Neural progenitor cell (in vitro differentiated cells): ENCODE data around the gene TMTC3. TPM values are rescaled to one million over a fixed set of nuclear protein-coding genes. Genes with fewer than 3 reads are reported as not detected.

Source experiments
- DNase-seq: peaks from one replicate; pipeline ENCODE4 v3.0.0-alpha.2; 2016; ENCODE audit warnings: low spot score
- H2AFZ ChIP-seq: fragments of 200-600 bp; sonication (generic); replicated peaks from 2 replicates; pipeline ENCODE4 v1.6.1; 2016; ENCODE audit warnings: antibody characterized with exemption
- H3F3A ChIP-seq: fragments of 200-600 bp; sonication (generic); 2 replicates; pipeline ENCODE4 v1.6.1; 2016; ENCODE audit warnings: antibody characterized with exemption, low read depth
- H3K27ac ChIP-seq: fragments of 200-600 bp; sonication (generic); 2 replicates; pipeline ENCODE4 v1.5.1; 2016; ENCODE audit warnings: mild to moderate bottlenecking
- H3K27me3 ChIP-seq: fragments of 200-600 bp; sonication (generic); 2 replicates; pipeline ENCODE4 v1.6.1; 2016; ENCODE audit warnings: mild to moderate bottlenecking, moderate library complexity
- H3K36me3 ChIP-seq: fragments of 200-600 bp; sonication (generic); 2 replicates; pipeline ENCODE4 v1.5.1; 2016
- H3K4me1 ChIP-seq: fragments of 200-600 bp; sonication (generic); 2 replicates; pipeline ENCODE4 v1.6.1; 2016; ENCODE audit warnings: mixed run types
- H3K4me2 ChIP-seq: fragments of 200-600 bp; sonication (generic); 2 replicates; pipeline ENCODE4 v1.6.1; 2016
- H3K4me3 ChIP-seq: fragments of 200-600 bp; sonication (generic); 2 replicates; pipeline ENCODE4 v1.5.1; 2016
- H3K79me2 ChIP-seq: fragments of 200-600 bp; sonication (generic); 2 replicates; pipeline ENCODE4 v1.6.1; 2016; ENCODE audit warnings: low read depth
- H3K9ac ChIP-seq: fragments of 200-600 bp; sonication (generic); 2 replicates; pipeline ENCODE4 v1.6.1; 2016
- H3K9me3 ChIP-seq: fragments of 200-600 bp; sonication (generic); 2 replicates; pipeline ENCODE4 v1.5.1; 2016; ENCODE audit warnings: low read depth
- H4K20me1 ChIP-seq: fragments of 200-600 bp; sonication (generic); 2 replicates; pipeline ENCODE4 v1.6.1; 2016; ENCODE audit warnings: low read depth
- H3K27ac Mint-ChIP-seq: 3 replicates; pipeline ENCODE4 v1.8.0; 2021; ENCODE audit warnings: mixed read lengths
- H3K27me3 Mint-ChIP-seq: 2 replicates; pipeline ENCODE4 v1.8.0; 2022; ENCODE audit warnings: low read depth, mild to moderate bottlenecking, inconsistent platforms, moderate library complexity, mixed read lengths; ENCODE audit not compliant: insufficient read depth
- H3K36me3 Mint-ChIP-seq: 3 replicates; pipeline ENCODE4 v1.8.0; 2021; ENCODE audit warnings: mixed read lengths
- H3K4me1 Mint-ChIP-seq: 3 replicates; pipeline ENCODE4 v1.8.0; 2021; ENCODE audit warnings: mixed read lengths
- H3K4me3 Mint-ChIP-seq: 3 replicates; pipeline ENCODE4 v1.8.0; 2021; ENCODE audit warnings: mild to moderate bottlenecking, moderate library complexity, mixed read lengths
- H3K9me3 Mint-ChIP-seq: 3 replicates; pipeline ENCODE4 v1.8.0; 2020; ENCODE audit warnings: mixed read lengths
- CTCF ChIP-seq: fragments of 200-600 bp; sonication (generic); IDR thresholded peaks from 2 replicates; pipeline ENCODE4 v1.5.1; 2017; ENCODE audit warnings: antibody characterized with exemption, mild to moderate bottlenecking
- EZH2 ChIP-seq: fragments of 200-600 bp; sonication (generic); IDR thresholded peaks from 2 replicates; pipeline ENCODE4 v1.6.1; 2017; ENCODE audit warnings: antibody characterized with exemption, mild to moderate bottlenecking, moderate library complexity
- EZH2phosphoT487 ChIP-seq: fragments of 200-600 bp; sonication (generic); IDR thresholded peaks from 2 replicates; pipeline ENCODE4 v1.6.1; 2017; ENCODE audit warnings: antibody characterized with exemption
- total RNA-seq: library from RNA; depleted of rRNA; stranded (reverse); fragments of >200 nt; gene quantifications from 2 replicates; pipeline ENCODE4 v1.2.3, GENCODE V29; 2015; ENCODE audit warnings: low replicate concordance

TMTC3 gene
- total RNA-seq, 1 donor from 2014 or later: 38.9 TPM

- TF ChIP-seq EZH2 (no peak), CTCF (no peak), EZH2phosphoT487 (no peak)
- peaks cover 9% of the 10 kb centered on the region for H3K79me2 ChIP-seq
- no peak overlapping the region for H3K4me3 ChIP-seq
- H3K27me3 Mint-ChIP-seq: peaks cover 2% of the 10 kb centered on the region
- H3K27me3 ChIP-seq: no peaks in the 10 kb centered on the region
- H2AFZ ChIP-seq: no peak overlapping the region
- H3K36me3 Mint-ChIP-seq: peaks cover 4% of the 10 kb centered on the region
- H3K27ac ChIP-seq: peak overlapping the region; percentile 25
- no peaks in the 10 kb centered on the region for H3K9me3 ChIP-seq
- H3K36me3 ChIP-seq: no peaks in the 10 kb centered on the region
- H3K9ac ChIP-seq: no peak overlapping the region
- H3K4me3 Mint-ChIP-seq: no peak overlapping the region
- DNase-seq: no peak
- no peak overlapping the region for H3K4me2 ChIP-seq
- H3K27ac Mint-ChIP-seq: no peak overlapping the region
- H4K20me1 ChIP-seq: peaks cover 3% of the 10 kb centered on the region
- H3K9me3 Mint-ChIP-seq: no peaks in the 10 kb centered on the region
- H3K4me1 ChIP-seq: peaks cover 3% of the 10 kb centered on the region
- no peaks in the 10 kb centered on the region for H3F3A ChIP-seq
- no peaks in the 10 kb centered on the region for H3K4me1 Mint-ChIP-seq
Measured at GRCh38 chr12:88156075-88156654, 14.1 kb downstream of the TMTC3 start.

- Histone ChIP-seq H3F3A (no peaks in the 10 kb centered on the region), H3K36me3 (peaks cover 12% of the 10 kb centered on the region), H2AFZ (no peak overlapping the region), H3K79me2 (no peaks in the 10 kb centered on the region), H3K27me3 (no peaks in the 10 kb centered on the region), H3K9me3 (no peaks in the 10 kb centered on the region), H3K4me1 (no peaks in the 10 kb centered on the region), H3K4me2 (no peak overlapping the region), H3K27ac (no peak overlapping the region), H3K9ac (no peak overlapping the region), H3K4me3 (no peak overlapping the region), H4K20me1 (no peaks in the 10 kb centered on the region)
- Mint-ChIP-seq H3K4me1 (no peaks in the 10 kb centered on the region), H3K27me3 (peaks cover 2% of the 10 kb centered on the region), H3K9me3 (no peaks in the 10 kb centered on the region), H3K36me3 (peaks cover 29% of the 10 kb centered on the region), H3K4me3 (no peak overlapping the region), H3K27ac (no peak overlapping the region)
- DNase-seq: no peak
- TF ChIP-seq EZH2: no peak
- no peak for TF ChIP-seq CTCF
- TF ChIP-seq EZH2phosphoT487: no peak
Measured at GRCh38 chr12:88163371-88163770, 21.3 kb downstream of the TMTC3 start.

DNA sequence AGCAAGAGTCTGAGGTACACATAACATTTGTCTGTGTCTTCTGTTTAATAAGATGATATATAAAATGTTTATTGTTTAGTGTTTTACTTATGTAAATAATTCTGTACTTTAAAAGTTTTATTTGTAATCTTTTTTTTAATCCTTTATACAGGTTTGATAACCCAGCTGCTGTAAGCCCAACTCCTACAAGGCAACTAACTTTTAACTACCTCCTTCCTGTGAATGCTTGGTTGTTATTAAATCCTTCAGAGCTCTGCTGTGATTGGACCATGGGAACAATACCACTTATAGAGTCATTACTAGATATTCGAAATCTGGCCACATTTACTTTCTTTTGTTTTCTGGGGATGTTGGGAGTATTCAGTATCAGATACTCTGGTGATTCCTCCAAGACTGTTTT, 24.1 kb downstream of the TMTC3 start:
- H3K9me3 Mint-ChIP-seq: no peaks in the 10 kb centered on the region

More for the DNA sequence above, 24.1 kb downstream of the TMTC3 start:
- Histone ChIP-seq H3K4me2 (no peak overlapping the region), H3K9ac (no peak overlapping the region), H3K4me3 (no peak overlapping the region), H2AFZ (no peak overlapping the region), H3K9me3 (no peaks in the 10 kb centered on the region), H3K27me3 (no peaks in the 10 kb centered on the region), H4K20me1 (no peaks in the 10 kb centered on the region), H3K4me1 (no peaks in the 10 kb centered on the region), H3K27ac (no peak overlapping the region), H3K36me3 (peaks cover 15% of the 10 kb centered on the region), H3K79me2 (no peaks in the 10 kb centered on the region), H3F3A (no peaks in the 10 kb centered on the region)
- H3K36me3 Mint-ChIP-seq: peaks cover 33% of the 10 kb centered on the region
- no peak overlapping the region for H3K4me3 Mint-ChIP-seq
- TF ChIP-seq EZH2phosphoT487 (no peak), CTCF (no peak), EZH2 (no peak)
- H3K27ac Mint-ChIP-seq: no peak overlapping the region
- DNase-seq: no peak
- no peaks in the 10 kb centered on the region for H3K4me1 Mint-ChIP-seq
- no peaks in the 10 kb centered on the region for H3K27me3 Mint-ChIP-seq
